Measurements from ENCODE around the gene KCND3. TPM values are rescaled to one million over a fixed set of nuclear protein-coding genes. Genes with fewer than 3 reads are reported as not detected.

Gene KCND3
- total and polyA plus RNA-seq, 4 donors = 1.1 to 25.3 (median 12.4) TPM

DNA sequence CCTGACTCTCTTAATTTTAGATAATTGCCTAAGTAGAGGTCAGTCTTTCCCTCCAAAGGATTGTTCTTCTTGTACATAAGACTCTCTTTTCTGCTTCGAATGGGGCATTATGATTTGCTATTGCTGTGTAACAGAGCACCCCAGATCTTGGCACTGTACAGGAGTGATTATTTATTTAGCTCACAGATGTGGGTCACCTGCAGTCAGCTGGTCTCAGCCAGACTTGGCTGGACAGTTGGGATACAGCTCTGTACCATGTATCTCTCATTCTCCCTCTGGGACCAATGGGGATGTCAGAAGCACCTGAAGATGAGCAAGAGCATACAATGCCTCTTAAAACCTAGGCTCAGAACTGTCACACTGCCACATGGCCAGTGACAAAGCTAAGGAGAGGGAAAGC is 23.4 kb upstream of the KCND3 start:
- Histone ChIP-seq H3K9me3 (ENCODE audit: control insufficient read depth, low read length) (no peaks in the 10 kb centered on the region), H3K36me3 (ENCODE audit: control insufficient read depth in 1 of 2, insufficient read depth in 2 of 2, low read length in 1 of 2) (no peaks in the 10 kb centered on the region), H3K27me3 (ENCODE audit: control insufficient read depth in 1 of 2, insufficient read depth in 2 of 2, low read length in 1 of 2) (no peaks in the 10 kb centered on the region), H3K27ac (ENCODE audit: low read depth in 1 of 2, low read length in 2 of 2) (no peak overlapping the region), H3K4me3 (ENCODE audit: low read length in 2 of 2) (no peak overlapping the region), H3K4me1 (ENCODE audit: control insufficient read depth in 1 of 2, insufficient read depth in 2 of 2, low read length in 2 of 2) (no peaks in the 10 kb centered on the region)
- intact Hi-C loops (cut with DNase I) = no loop called here
- DNase-seq (no peak), ATAC-seq (ENCODE audit: low FRiP score) (no peak)
- WGBS, 2 donors = 74 to 81% methylated on average over 1 of the region's 1 CpG

DNA sequence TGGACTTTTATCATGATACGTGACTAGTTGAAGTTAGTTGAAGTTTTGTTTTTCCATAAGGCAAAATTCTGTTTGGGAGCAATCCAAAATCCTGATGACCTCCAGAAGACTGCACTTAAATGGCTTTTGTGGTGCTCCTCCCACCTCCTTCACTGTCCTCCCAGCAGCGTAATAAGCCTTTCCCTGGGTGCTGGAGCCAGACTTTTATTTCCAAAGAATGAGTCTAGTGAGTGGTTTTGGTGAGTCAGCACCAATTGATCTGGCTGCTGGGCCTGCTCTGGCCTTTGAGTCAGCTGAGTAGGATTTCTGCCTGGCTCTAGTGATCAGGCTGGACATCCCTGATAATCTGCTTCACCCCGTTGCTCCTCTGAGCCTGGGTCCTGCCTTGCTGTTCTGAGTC is 21.7 kb upstream of the KCND3 start:
- Histone ChIP-seq H3K9me3 (ENCODE audit: control insufficient read depth, low read length) (no peaks in the 10 kb centered on the region), H3K4me1 (ENCODE audit: control insufficient read depth in 1 of 2, insufficient read depth in 2 of 2, low read length in 2 of 2) (no peaks in the 10 kb centered on the region), H3K27me3 (ENCODE audit: control insufficient read depth in 1 of 2, insufficient read depth in 2 of 2, low read length in 1 of 2) (no peaks in the 10 kb centered on the region), H3K27ac (ENCODE audit: low read depth in 1 of 2, low read length in 2 of 2) (no peak overlapping the region), H3K4me3 (ENCODE audit: low read length in 2 of 2) (no peak overlapping the region), H3K36me3 (ENCODE audit: control insufficient read depth in 1 of 2, insufficient read depth in 2 of 2, low read length in 1 of 2) (no peaks in the 10 kb centered on the region)
- ATAC-seq (ENCODE audit: low FRiP score) (peak; percentile 70), DNase-seq (peak in 1 of 2 donors; percentile 48)
- WGBS, 2 donors = 61 to 67% methylated on average over 3 of the region's 3 CpGs
- intact Hi-C loops (cut with DNase I) = no loop called here

DNA sequence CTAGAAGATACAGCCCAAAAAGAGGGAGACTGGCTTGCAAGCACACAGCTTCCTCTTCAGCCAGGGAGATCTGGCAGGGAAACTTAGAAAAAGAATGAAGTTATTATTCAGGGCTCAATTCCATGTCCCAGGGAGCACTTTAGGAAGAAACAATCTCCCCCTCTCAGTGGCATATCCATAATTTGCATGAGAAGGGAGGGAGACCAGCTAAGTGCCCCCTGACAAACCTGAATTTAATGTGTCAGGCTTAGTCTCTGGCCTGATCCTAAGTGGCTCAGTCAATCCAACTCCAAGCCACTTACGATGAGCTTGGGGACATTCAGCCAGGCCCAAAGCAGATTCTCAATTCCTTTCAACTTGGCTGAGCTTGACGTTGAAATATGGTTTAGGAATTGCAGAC is 17.7 kb upstream of the KCND3 start:
- intact Hi-C loops (cut with DNase I) = no loop called here
- Histone ChIP-seq H3K27me3 (ENCODE audit: control insufficient read depth in 1 of 2, insufficient read depth in 2 of 2, low read length in 1 of 2) (no peaks in the 10 kb centered on the region), H3K4me1 (ENCODE audit: control insufficient read depth in 1 of 2, insufficient read depth in 2 of 2, low read length in 2 of 2) (no peaks in the 10 kb centered on the region), H3K9me3 (ENCODE audit: control insufficient read depth, low read length) (no peaks in the 10 kb centered on the region), H3K36me3 (ENCODE audit: control insufficient read depth in 1 of 2, insufficient read depth in 2 of 2, low read length in 1 of 2) (no peaks in the 10 kb centered on the region), H3K4me3 (ENCODE audit: low read length in 2 of 2) (no peak overlapping the region), H3K27ac (ENCODE audit: low read depth in 1 of 2, low read length in 2 of 2) (no peak overlapping the region)
- DNase-seq = no peak
- 68 to 72% methylated on average over 2 of the region's 2 CpGs for WGBS, 2 donors
- no peak for ATAC-seq (ENCODE audit: low FRiP score)

DNA sequence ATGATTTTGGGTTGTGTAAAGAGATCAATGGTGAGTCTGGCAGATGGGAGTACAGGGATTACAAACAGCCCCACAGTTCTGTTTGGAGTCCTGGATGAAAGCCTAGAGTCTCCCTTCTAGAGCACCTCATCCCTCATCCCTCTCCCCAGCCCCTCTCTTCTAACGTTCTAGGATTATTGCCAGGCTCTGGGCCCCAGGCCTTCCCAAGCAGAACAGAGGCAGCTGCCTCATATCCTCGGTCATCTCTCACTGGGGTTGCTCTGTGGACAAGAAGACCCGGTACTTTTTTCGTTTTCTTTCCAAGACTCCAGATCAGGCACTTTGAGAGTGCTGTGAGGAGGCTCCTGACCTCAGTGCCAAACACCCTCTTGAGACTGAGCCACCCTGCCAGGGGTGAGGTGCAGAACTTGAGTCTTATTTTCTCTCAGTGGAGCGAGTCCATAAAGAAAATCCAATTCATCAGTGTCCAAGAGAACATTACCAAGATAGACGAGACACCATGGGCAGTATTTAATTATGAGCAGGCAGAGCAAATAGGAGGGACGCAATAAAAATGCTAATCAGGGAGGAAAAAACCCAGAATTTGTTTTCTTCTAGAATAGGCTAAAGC is 17.1 kb upstream of the KCND3 start:
- DNase-seq = no peak
- ATAC-seq (ENCODE audit: low FRiP score) = no peak
- H3K36me3 ChIP-seq (ENCODE audit: control insufficient read depth in 1 of 2, insufficient read depth in 2 of 2, low read length in 1 of 2) = no peaks in the 10 kb centered on the region
- WGBS, 2 donors = 64 to 66% methylated on average over 7 of the region's 7 CpGs
- no peaks in the 10 kb centered on the region for H3K27me3 ChIP-seq (ENCODE audit: control insufficient read depth in 1 of 2, insufficient read depth in 2 of 2, low read length in 1 of 2)
- H3K4me3 ChIP-seq (ENCODE audit: low read length in 2 of 2) = no peak overlapping the region
- intact Hi-C loops (cut with DNase I) = no loop called here
- H3K9me3 ChIP-seq (ENCODE audit: control insufficient read depth, low read length) = no peaks in the 10 kb centered on the region
- H3K27ac ChIP-seq (ENCODE audit: low read depth in 1 of 2, low read length in 2 of 2) = no peak overlapping the region
- no peaks in the 10 kb centered on the region for H3K4me1 ChIP-seq (ENCODE audit: control insufficient read depth in 1 of 2, insufficient read depth in 2 of 2, low read length in 2 of 2)

DNA sequence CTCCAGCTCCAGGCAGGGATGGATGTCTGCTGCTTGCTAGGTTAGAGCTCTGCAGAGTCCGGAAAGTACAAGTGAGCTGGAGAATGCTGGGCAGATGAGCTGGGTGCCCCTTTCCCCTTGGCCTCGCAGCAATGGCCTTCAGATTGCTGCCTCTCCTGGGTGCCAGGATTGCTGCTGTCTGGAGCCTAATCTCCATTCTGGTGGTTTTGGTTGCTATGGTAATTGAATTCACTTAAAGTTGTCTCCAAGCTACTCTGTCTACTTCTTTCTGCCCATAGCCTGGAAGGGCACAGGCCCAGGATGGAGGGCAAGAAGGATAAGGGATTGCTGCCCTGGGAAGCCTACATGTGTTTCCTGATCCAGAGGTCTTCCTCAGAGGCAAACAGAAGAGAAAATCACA is 14.6 kb upstream of the KCND3 start:
- H3K9me3 ChIP-seq (ENCODE audit: control insufficient read depth, low read length) = no peaks in the 10 kb centered on the region
- H3K27me3 ChIP-seq (ENCODE audit: control insufficient read depth in 1 of 2, insufficient read depth in 2 of 2, low read length in 1 of 2) = no peaks in the 10 kb centered on the region
- H3K27ac ChIP-seq (ENCODE audit: low read depth in 1 of 2, low read length in 2 of 2) = no peak overlapping the region
- no peak for DNase-seq
- H3K4me1 ChIP-seq (ENCODE audit: control insufficient read depth in 1 of 2, insufficient read depth in 2 of 2, low read length in 2 of 2) = no peaks in the 10 kb centered on the region
- WGBS, 2 donors = 75 to 78% methylated on average over 2 of the region's 2 CpGs
- no peaks in the 10 kb centered on the region for H3K36me3 ChIP-seq (ENCODE audit: control insufficient read depth in 1 of 2, insufficient read depth in 2 of 2, low read length in 1 of 2)
- no peak overlapping the region for H3K4me3 ChIP-seq (ENCODE audit: low read length in 2 of 2)
- intact Hi-C loops (cut with DNase I) = no loop called here
- no peak for ATAC-seq (ENCODE audit: low FRiP score)

DNA sequence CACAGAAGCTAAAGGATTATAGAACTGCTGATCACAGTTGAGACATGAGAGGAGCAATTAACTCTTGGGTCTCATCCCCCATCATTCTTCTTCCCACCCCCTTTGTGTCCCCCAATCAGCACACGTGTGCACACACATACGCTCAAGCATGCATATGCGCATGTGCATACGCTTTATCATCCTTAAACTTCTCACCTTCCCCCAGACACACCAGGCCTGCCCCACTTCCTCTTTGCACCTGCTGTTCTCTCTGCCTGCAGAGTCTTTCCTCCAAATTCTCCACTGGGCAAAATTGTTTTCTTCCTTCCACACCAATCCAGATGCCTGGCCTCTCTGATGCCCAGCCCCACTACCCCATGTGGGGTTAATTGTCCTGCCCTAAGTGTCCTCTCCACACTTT is 13.0 kb upstream of the KCND3 start:
- WGBS, 2 donors = 65 to 66% methylated on average over 4 of the region's 4 CpGs
- H3K9me3 ChIP-seq (ENCODE audit: control insufficient read depth, low read length) = no peaks in the 10 kb centered on the region
- no peak overlapping the region for H3K4me3 ChIP-seq (ENCODE audit: low read length in 2 of 2)
- intact Hi-C loops (cut with DNase I) = no loop called here
- H3K27me3 ChIP-seq (ENCODE audit: control insufficient read depth in 1 of 2, insufficient read depth in 2 of 2, low read length in 1 of 2) = no peaks in the 10 kb centered on the region
- H3K36me3 ChIP-seq (ENCODE audit: control insufficient read depth in 1 of 2, insufficient read depth in 2 of 2, low read length in 1 of 2) = no peaks in the 10 kb centered on the region
- DNase-seq (no peak), ATAC-seq (ENCODE audit: low FRiP score) (no peak)
- H3K27ac ChIP-seq (ENCODE audit: low read depth in 1 of 2, low read length in 2 of 2) = no peak overlapping the region
- no peaks in the 10 kb centered on the region for H3K4me1 ChIP-seq (ENCODE audit: control insufficient read depth in 1 of 2, insufficient read depth in 2 of 2, low read length in 2 of 2)

DNA sequence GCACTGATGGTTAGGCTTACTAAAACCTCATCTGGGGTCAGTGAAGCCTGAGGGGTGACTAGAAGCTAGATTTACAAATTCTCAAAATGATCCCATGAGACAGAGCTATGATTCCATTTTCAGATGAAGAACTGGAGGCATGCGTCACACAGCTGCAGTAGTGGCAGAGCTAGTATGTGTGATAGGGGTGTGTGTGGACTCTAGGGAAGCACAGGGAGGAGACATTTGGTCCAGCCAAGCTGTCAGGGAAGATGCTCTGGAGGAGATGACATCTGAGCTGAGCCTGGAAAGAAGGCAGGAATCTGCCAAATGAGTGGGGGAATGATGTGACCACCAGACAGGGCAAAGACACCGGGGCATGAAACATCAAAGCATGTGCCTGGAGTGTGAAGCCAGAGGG is 12.0 kb upstream of the KCND3 start:
- DNase-seq (no peak), ATAC-seq (ENCODE audit: low FRiP score) (no peak)
- Histone ChIP-seq H3K27ac (ENCODE audit: low read depth in 1 of 2, low read length in 2 of 2) (no peak overlapping the region), H3K9me3 (ENCODE audit: control insufficient read depth, low read length) (no peaks in the 10 kb centered on the region), H3K4me1 (ENCODE audit: control insufficient read depth in 1 of 2, insufficient read depth in 2 of 2, low read length in 2 of 2) (no peaks in the 10 kb centered on the region), H3K4me3 (ENCODE audit: low read length in 2 of 2) (no peak overlapping the region), H3K27me3 (ENCODE audit: control insufficient read depth in 1 of 2, insufficient read depth in 2 of 2, low read length in 1 of 2) (no peaks in the 10 kb centered on the region), H3K36me3 (ENCODE audit: control insufficient read depth in 1 of 2, insufficient read depth in 2 of 2, low read length in 1 of 2) (no peaks in the 10 kb centered on the region)
- intact Hi-C loops (cut with DNase I) = no loop called here
- 30 to 47% methylated on average over 2 of the region's 2 CpGs for WGBS, 2 donors

DNA sequence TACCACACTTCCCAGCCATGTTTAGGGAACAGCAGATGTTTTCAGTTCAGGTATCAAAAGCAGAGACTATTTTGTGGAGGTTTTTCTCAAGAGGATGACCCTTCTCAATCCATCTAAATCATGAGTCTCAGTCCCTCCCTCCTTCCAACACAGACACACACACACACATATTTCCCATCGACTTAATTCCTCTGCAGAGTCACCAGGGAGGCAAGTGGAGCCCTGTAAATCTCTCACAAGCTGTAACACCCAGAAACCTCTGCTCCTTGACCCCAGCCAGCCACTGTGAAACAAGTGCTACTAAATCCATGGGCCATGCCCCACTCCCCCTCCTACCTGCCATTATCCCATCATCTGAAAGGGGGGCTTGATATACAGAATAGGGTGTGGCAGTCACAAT is 10.6 kb upstream of the KCND3 start:
- intact Hi-C loops (cut with DNase I) = no loop called here
- Histone ChIP-seq H3K27me3 (ENCODE audit: control insufficient read depth in 1 of 2, insufficient read depth in 2 of 2, low read length in 1 of 2) (no peaks in the 10 kb centered on the region), H3K9me3 (ENCODE audit: control insufficient read depth, low read length) (no peaks in the 10 kb centered on the region), H3K27ac (ENCODE audit: low read depth in 1 of 2, low read length in 2 of 2) (no peak overlapping the region), H3K36me3 (ENCODE audit: control insufficient read depth in 1 of 2, insufficient read depth in 2 of 2, low read length in 1 of 2) (no peaks in the 10 kb centered on the region), H3K4me3 (ENCODE audit: low read length in 2 of 2) (no peak overlapping the region), H3K4me1 (ENCODE audit: control insufficient read depth in 1 of 2, insufficient read depth in 2 of 2, low read length in 2 of 2) (no peaks in the 10 kb centered on the region)
- DNase-seq = no peak
- ATAC-seq (ENCODE audit: low FRiP score) = no peak
- 35 to 43% methylated on average over 1 of the region's 1 CpG for WGBS, 2 donors

DNA sequence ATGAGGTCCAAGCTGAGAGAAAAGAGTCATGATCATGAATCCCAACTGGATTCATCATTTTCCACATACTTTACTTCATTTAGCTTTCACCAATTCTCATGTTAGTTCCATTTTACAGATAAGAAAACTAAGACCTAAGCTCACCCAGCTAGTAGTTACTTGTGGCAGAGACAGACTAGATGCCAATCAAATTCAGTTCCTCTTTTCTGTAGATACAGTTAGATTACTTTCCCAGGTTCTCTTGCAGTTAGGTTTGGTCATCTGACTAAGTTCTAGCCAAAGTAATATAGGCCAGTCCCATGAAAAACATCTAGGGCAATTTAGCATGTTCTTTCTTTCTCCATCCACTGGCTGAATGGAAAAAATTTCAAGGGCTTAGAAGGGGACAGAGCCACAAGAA is 8.9 kb upstream of the KCND3 start:
- Histone ChIP-seq H3K4me3 (ENCODE audit: low read length in 2 of 2) (no peak overlapping the region), H3K36me3 (ENCODE audit: control insufficient read depth in 1 of 2, insufficient read depth in 2 of 2, low read length in 1 of 2) (no peaks in the 10 kb centered on the region), H3K27me3 (ENCODE audit: control insufficient read depth in 1 of 2, insufficient read depth in 2 of 2, low read length in 1 of 2) (no peaks in the 10 kb centered on the region), H3K4me1 (ENCODE audit: control insufficient read depth in 1 of 2, insufficient read depth in 2 of 2, low read length in 2 of 2) (no peaks in the 10 kb centered on the region), H3K27ac (ENCODE audit: low read depth in 1 of 2, low read length in 2 of 2) (no peak overlapping the region), H3K9me3 (ENCODE audit: control insufficient read depth, low read length) (no peaks in the 10 kb centered on the region)
- intact Hi-C loops (cut with DNase I) = loop anchor here in 1 of 2 donors (10.0 kb wide), 1 partner anchor 94 kb away; no protein-coding TSS in a partner anchor
- no peak for ATAC-seq (ENCODE audit: low FRiP score)
- no peak for DNase-seq

Measured in aorta (tissue), 5 donors.